Large intestine (tissue), 3 donors: ENCODE data around the gene CUEDC1. TPM values are rescaled to one million over a fixed set of nuclear protein-coding genes. Genes with fewer than 3 reads are reported as not detected.

Source experiments
- DNase-seq, 2 donors: peaks; one replicate each; pipeline versions ENCODE4 v3.0.0 to v3.0.0-alpha.2; 2013
- H3K27ac ChIP-seq: one replicate; pipeline ENCODE4 v1.5.1; 2013; ENCODE audit warnings: low read length
- H3K27me3 ChIP-seq: 2 replicates; pipeline ENCODE4 v1.6.1; 2013; ENCODE audit warnings: low read length; ENCODE audit not compliant: control insufficient read depth, insufficient read depth
- H3K36me3 ChIP-seq: 2 replicates; pipeline ENCODE4 v1.6.1; 2013; ENCODE audit warnings: low read length; ENCODE audit not compliant: control insufficient read depth, insufficient read depth
- H3K4me1 ChIP-seq: one replicate; pipeline ENCODE4 v1.6.1; 2013; ENCODE audit warnings: low read length; ENCODE audit not compliant: control insufficient read depth, insufficient read depth
- H3K4me3 ChIP-seq: one replicate; pipeline ENCODE4 v1.5.1; 2013; ENCODE audit warnings: low read length
- H3K9me3 ChIP-seq: one replicate; pipeline ENCODE4 v1.6.1; 2013; ENCODE audit warnings: mild to moderate bottlenecking, low read depth, low read length, moderate library complexity; ENCODE audit not compliant: control insufficient read depth
- WGBS: methylation state at CpG from one replicate; pipeline ENCODE4 v1.1.5; 2013; ENCODE audit warnings: low lambda C conversion rate; ENCODE audit not compliant: insufficient coverage; 5-methylcytosine and 5-hydroxymethylcytosine counted together
- polyA plus RNA-seq: library from polyadenylated mRNA; unstranded; fragments of 120-200 nt; gene quantifications from one replicate; pipeline ENCODE4 v1.2.1, GENCODE V29; 2013

CUEDC1 gene
- polyA plus RNA-seq, 1 donor, result 17.1 TPM

- no peak for DNase-seq
- no peaks in the 10 kb centered on the region for H3K27me3 ChIP-seq
- no peak overlapping the region for H3K4me3 ChIP-seq
- no peaks in the 10 kb centered on the region for H3K9me3 ChIP-seq
- H3K4me1 ChIP-seq, result peaks cover 34% of the 10 kb centered on the region
- no peaks in the 10 kb centered on the region for H3K36me3 ChIP-seq
- H3K27ac ChIP-seq, result peak overlapping the region; percentile 50
- no CpG with 5 or more reads among the region's 9 CpGs for WGBS
These were observed 7.8 kb downstream of the CUEDC1 start for GRCh38 chr17:57947369-57947768.

- Histone ChIP-seq H3K27ac (peak overlapping the region; percentile 50), H3K9me3 (no peaks in the 10 kb centered on the region), H3K4me1 (peaks cover 34% of the 10 kb centered on the region), H3K4me3 (peak overlapping the region; percentile 16), H3K36me3 (no peaks in the 10 kb centered on the region), H3K27me3 (no peaks in the 10 kb centered on the region)
- 12% methylated on average over 3 of the region's 10 CpGs for WGBS
- DNase-seq, result peak; percentile 75 to 87
These were observed 8.3 kb downstream of the CUEDC1 start for GRCh38 chr17:57946798-57947358.

- peak overlapping the region; percentile 16 for H3K4me3 ChIP-seq
- H3K27me3 ChIP-seq, result no peaks in the 10 kb centered on the region
- H3K27ac ChIP-seq, result peak overlapping the region; percentile 50
- H3K9me3 ChIP-seq, result no peaks in the 10 kb centered on the region
- H3K4me1 ChIP-seq, result peaks cover 34% of the 10 kb centered on the region
- WGBS, result no CpG with 5 or more reads among the region's 6 CpGs
- H3K36me3 ChIP-seq, result no peaks in the 10 kb centered on the region
- no peak for DNase-seq
These were observed 9.0 kb downstream of the CUEDC1 start for GRCh38 chr17:57945996-57946797.

- no peaks in the 10 kb centered on the region for H3K9me3 ChIP-seq
- no peaks in the 10 kb centered on the region for H3K36me3 ChIP-seq
- no peak for DNase-seq
- no peak overlapping the region for H3K27ac ChIP-seq
- no CpG with 5 or more reads among the region's 6 CpGs for WGBS
- no peaks in the 10 kb centered on the region for H3K27me3 ChIP-seq
- H3K4me1 ChIP-seq, result peaks cover 37% of the 10 kb centered on the region
- H3K4me3 ChIP-seq, result no peak overlapping the region
These were observed 10.3 kb downstream of the CUEDC1 start for GRCh38 chr17:57944908-57945307.

- no peak overlapping the region for H3K4me3 ChIP-seq
These were observed 11.6 kb downstream of the CUEDC1 start for GRCh38 chr17:57943645-57944044.

GRCh38 chr17:57943140-57943539 is 12.1 kb downstream of the CUEDC1 start:
- Histone ChIP-seq H3K27me3 (no peaks in the 10 kb centered on the region), H3K36me3 (no peaks in the 10 kb centered on the region), H3K4me1 (peaks cover 35% of the 10 kb centered on the region), H3K27ac (no peak overlapping the region), H3K9me3 (no peaks in the 10 kb centered on the region), H3K4me3 (no peak overlapping the region)
- no peak for DNase-seq
- WGBS, result 40% methylated on average over 1 of the region's 6 CpGs

More at GRCh38 chr17:57943645-57944044, 11.6 kb downstream of the CUEDC1 start:
- Histone ChIP-seq H3K27me3 (no peaks in the 10 kb centered on the region), H3K9me3 (no peaks in the 10 kb centered on the region), H3K4me1 (peaks cover 36% of the 10 kb centered on the region), H3K27ac (no peak overlapping the region), H3K36me3 (no peaks in the 10 kb centered on the region)
- no peak for DNase-seq
- WGBS, result no CpG with 5 or more reads among the region's 3 CpGs

GRCh38 chr17:57941384-57942370 is 13.5 kb downstream of the CUEDC1 start:
- Histone ChIP-seq H3K27me3 (no peaks in the 10 kb centered on the region), H3K4me3 (no peak overlapping the region), H3K36me3 (no peaks in the 10 kb centered on the region), H3K27ac (peak overlapping the region; percentile 32), H3K9me3 (no peaks in the 10 kb centered on the region), H3K4me1 (peaks cover 35% of the 10 kb centered on the region)
- no peak for DNase-seq
- 70% methylated on average over 3 of the region's 10 CpGs for WGBS

GRCh38 chr17:57940653-57941329 is 14.4 kb downstream of the CUEDC1 start:
- DNase-seq, result no peak

GRCh38 chr17:57940231-57940630 is 15.0 kb downstream of the CUEDC1 start:
- H3K9me3 ChIP-seq, result no peaks in the 10 kb centered on the region
- no peak overlapping the region for H3K4me3 ChIP-seq
- no peak for DNase-seq
- H3K27ac ChIP-seq, result peak overlapping the region; percentile 18
- peaks cover 41% of the 10 kb centered on the region for H3K4me1 ChIP-seq
- no CpG with 5 or more reads among the region's 5 CpGs for WGBS
- no peaks in the 10 kb centered on the region for H3K27me3 ChIP-seq
- H3K36me3 ChIP-seq, result no peaks in the 10 kb centered on the region

More at GRCh38 chr17:57940653-57941329, 14.4 kb downstream of the CUEDC1 start:
- Histone ChIP-seq H3K4me3 (no peak overlapping the region), H3K27ac (peak overlapping the region; percentile 32), H3K36me3 (no peaks in the 10 kb centered on the region), H3K9me3 (no peaks in the 10 kb centered on the region), H3K27me3 (no peaks in the 10 kb centered on the region), H3K4me1 (peaks cover 35% of the 10 kb centered on the region)
- no CpG with 5 or more reads among the region's 5 CpGs for WGBS
